AG20443 (cell line): ENCODE results near the gene ERICH6.
"Not testable (repeated sequence)": the region's sequence is repeated elsewhere in the genome, so short reads cannot be mapped to it uniquely, and the experiment has no call there.

Experiments
- DNase-seq: peaks from one replicate; pipeline ENCODE4 v3.0.0; 2012; ENCODE audit warnings: low spot score, mixed read lengths

Gene ERICH6

GRCh38 chr3:150682279-150682678 lies 21.4 kb downstream of the ERICH6 start:
- no peak for DNase-seq

- no peak for DNase-seq
Observed at GRCh38 chr3:150681057-150681456, 22.7 kb downstream of the ERICH6 start.

- no peak for DNase-seq
Observed at GRCh38 chr3:150680562-150680961, 23.2 kb downstream of the ERICH6 start.

GRCh38 chr3:150675587-150675986 lies 28.1 kb downstream of the ERICH6 start:
- no peak for DNase-seq

DNA sequence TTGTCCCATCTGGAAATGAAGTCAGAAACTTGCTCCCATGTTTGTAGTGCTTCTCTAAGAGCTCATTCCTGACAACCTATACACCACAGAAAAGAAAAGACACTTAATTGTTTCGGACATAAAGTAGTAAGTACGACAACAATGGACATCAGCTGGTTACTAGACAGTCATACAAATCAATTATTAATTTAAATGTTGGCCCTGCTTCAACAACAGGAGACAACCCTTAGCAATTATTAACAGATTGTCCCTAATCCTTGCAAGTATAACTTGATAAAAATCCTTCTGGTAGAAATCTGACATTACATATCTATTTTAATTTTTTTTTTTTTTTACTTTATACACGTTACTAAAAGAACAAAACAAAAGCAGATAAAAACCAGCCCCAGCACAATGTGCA lies 29.8 kb downstream of the ERICH6 start:
- DNase-seq: no peak

DNA sequence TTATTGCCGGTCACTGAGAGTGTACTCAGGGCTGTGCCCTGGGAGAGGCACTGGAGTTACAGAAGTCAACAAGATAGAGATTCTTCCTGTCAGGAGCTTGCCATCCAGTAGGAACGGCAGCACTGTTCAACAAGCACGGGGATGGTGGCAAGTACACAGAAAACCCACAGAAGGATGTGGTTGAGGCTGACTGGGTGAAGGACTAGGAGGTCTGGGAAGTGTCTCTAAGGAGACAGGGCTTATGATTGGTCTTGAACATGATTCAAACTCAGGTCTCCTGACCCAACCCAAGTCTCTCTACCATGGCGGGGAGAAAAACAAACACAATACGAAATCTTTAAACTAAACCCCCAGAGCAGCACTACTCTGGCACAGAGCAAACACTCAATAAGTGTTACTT lies 37.6 kb downstream of the ERICH6 start:
- no peak for DNase-seq

DNA sequence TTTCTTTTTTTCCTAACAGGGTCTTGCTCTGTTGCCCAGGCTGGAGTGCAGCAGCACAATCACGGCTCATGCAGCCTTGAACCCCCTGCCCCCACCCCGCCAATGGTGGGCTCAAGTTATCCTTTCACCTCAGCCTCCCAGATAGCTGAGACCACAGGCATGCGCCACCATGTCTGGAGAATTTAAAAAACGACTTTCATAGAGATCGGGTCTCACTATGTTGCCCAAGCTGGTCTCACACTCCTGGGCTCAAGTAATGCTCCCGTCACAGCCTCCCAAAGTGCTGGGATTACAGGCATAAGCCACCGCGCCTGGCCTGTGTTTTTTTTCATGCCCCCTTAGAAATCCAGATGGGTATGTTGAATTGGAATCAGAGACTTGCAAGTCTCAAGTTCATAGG lies 40.3 kb downstream of the ERICH6 start:
- DNase-seq: no peak

GRCh38 chr3:150662410-150663200 lies 41.1 kb downstream of the ERICH6 start:
- no peak for DNase-seq

DNA sequence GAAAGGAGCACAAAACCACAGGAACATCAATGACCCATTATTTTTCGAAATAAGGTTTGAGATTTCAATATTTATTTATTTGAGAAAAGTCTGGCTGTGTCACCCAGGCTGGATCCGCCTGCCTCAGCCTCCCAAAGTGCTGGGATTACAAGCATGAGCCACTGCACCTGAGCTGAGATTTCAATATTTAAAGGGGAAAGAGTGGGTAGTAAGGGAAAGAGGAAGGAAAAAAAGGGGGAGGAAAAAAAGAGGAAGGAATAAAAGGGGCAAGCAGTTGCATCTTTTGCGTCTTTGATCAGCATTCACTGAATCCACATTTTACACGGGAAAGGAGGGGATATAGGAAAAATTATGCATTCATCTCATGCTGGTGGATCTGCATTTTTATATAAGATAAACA lies 47.4 kb downstream of the ERICH6 start:
- no peak for DNase-seq

DNA sequence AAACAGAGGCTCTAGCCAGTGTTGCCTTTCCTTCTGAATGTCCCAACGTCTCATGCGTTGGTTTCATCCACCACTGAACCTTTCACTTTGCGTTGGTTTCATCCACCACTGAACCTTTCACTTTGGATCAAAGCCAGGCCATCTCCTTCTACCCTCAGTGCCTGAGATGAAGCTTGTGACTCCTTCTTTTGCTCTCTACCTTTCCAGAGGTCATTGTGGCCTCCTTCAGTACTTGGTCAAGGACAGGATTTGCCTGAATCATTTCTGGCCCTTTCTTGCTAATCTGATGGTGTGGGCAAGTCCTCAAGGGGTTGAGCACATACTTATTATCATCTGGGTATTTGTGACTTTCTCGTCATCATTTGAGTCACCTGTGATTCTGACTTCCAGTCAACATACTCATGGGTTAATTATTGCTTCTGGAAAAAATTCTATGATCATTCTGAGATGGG lies 50.6 kb downstream of the ERICH6 start:
- DNase-seq: no peak

- no peak for DNase-seq
Observed at GRCh38 chr3:150640256-150640655, 63.5 kb downstream of the ERICH6 start.

- no peak for DNase-seq
Observed at GRCh38 chr3:150639262-150639661, 64.5 kb downstream of the ERICH6 start.

DNA sequence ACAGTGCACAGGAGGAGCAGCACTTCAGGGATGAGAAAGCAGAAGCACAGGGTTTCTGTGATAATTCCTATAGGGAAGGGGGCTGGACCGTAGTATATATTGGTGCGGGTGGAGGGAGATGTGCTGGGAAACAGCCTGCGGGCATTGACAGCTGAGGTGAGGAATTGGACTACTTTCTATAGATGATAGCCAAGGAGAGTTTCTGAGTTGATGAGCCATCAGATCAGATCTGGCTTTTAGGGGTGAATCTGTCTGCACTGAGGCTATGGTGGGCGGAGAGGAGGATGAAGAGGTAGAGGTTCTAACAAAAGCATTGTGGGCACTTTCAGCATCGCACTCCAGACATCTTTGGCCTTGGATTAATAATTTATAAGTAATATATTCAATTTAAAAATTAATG lies 67.5 kb downstream of the ERICH6 start:
- DNase-seq: no peak

DNA sequence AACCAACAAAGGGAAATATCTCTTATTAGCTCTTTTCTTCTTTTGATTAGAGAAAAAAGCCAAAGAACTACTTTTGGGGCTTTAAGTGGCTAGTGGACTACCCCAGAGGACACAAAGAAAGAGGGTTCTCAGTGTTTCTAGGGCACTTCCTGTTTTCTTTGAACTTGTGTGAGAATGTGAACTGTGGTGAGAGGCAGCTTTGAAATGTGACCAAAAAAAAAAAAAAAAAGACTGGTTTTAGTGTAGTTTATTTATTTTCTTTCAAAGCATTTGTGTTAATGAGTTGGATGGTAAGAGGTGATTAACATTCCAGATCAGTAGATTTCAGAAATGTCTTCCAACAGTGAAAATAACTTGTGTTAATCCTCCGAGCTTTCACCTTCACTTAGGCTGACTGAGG lies 68.2 kb downstream of the ERICH6 start:
- DNase-seq: no peak

- DNase-seq: no peak
Observed at GRCh38 chr3:150635076-150635475, 68.6 kb downstream of the ERICH6 start.

DNA sequence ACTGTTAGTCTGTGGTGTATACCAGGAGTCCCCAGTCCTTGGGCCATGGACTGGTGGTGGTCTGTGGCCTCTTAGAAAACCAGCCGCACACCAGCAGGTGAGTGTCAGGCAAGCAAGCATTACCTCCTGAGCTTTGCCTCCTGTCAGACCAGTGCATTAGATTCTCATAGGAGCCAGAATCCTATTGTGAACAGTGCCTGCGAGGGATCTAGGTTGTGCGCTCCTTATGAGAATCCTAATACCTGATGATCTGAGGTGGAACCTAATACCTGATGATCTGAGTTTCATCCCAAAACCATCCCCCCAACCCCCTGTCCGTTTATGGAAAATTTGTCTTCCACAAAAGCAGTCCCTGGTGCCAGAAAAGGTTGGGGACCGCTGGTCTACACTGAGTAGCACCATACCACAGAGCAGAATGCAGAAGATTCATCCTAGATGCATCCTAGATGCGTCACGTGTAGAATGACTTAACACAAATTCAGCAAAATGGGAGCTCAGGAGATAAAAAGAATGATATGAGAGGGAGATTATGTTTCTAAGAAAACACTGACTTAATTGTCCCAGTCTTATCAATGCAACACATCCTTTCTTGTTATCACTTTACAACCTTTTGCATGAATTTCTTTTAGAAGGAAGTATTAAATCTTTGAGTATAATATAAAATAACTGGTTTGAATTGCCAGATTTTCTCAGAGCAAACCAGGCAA lies 72.1 kb downstream of the ERICH6 start:
- no peak for DNase-seq

- DNase-seq: no peak
Observed at GRCh38 chr3:150627557-150627956, 76.2 kb downstream of the ERICH6 start.

DNA sequence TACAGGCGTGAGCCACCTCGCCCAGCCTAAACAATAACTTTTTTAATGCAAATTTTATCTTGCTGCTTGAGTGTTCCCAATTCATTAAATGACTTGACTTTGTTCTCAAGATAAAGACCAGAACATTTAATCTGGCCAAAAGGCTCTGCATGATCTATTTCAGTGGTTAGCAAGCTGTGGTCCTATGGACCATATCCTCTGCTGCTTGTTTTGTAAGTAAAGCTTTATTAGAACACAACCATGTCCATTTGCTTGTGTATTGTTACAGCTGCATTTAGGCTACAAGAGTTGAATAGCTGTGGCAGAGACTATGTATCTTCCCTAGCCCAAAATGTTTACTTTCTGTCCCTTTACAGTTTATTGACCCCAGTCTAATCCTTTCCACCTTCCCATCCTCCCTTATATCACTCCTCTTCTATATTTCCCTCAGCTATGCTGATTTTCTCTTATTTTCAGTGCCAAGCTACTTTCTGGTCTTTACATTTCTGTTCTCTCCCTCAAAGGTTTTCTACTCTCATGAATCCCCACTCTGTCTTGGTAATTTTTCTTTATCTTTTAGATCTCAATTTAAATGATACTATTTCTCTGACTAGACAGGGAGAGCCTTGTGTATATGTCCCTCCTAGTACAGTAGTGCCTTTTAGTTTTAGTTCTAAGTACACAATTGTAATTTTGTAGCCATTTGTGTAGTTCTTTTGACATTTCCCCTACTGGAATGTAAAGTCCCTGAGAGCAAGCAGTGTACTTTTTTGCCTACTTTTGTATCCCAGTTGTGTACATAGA lies 77.4 kb downstream of the ERICH6 start:
- DNase-seq: no peak

DNA sequence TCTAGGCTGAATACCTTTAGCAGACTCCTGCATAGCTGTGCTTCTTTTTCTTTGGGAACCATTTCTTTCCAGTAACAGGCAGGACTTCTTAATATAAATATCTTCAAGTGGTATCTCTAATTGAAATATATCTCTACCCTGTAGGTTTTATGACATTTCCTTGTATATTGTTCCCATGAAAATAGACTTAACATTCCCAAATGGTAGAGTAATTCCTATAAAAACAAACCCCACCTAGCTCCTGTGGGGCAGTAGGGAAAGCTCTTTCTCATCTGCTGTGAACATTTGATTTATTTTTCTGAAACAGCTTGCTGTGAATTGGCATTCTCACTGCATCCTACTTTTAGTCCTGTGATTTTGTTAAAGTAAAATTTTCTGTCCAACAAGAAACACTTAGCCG lies 79.8 kb downstream of the ERICH6 start:
- no peak for DNase-seq

DNA sequence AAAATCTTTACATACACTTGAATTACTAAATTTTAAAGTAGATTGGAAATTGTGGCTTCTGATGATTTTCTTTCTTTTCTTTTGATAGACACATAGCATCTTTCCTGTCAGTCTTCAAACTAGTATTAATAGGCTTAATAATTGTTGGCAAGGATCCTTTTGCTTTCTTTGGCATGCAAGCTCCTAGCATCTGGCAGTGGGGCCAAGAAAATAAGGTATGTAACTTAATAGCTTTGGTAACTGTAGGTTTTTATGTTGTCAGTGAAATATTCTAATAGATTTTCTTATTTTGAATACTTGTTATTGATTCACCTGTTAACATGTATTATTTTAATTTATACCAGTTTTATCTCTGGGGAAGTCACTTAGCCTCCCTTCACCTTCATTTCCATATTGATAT lies 80.8 kb downstream of the ERICH6 start:
- not testable (repeated sequence) for DNase-seq

DNA sequence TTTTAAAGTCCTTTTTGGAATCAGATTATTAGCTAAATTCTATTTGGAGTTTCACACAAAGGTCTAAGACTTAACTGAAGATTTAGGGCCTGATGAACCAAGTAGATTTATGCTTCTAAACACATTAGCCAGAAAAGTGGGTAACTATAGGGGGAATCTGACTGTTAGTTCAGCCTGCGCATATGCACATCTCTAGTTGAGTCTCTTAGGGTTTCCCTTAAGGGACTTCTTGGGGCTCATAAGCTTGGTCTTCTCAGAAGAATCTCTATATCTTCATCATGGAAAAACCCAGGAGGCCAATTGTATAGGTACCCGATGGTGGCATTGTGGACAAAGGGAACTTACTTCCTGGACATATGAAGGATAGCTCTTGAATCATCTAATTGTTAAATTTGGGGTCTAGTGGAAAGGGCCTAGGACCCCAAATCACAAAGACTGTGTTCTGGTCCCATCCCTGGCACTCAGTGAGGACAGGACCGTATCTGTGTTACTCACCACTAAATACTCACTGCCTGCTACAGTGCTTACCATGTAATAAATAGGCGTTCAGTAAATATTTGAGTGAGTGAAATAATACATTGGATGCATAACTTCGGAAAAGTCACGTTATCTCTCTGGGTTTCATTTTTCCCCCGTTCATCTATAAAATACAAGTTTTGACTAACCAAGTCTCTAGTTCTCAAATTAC lies 83.6 kb downstream of the ERICH6 start:
- no peak for DNase-seq
